ENCODE data around the gene ITGB1BP1. TPM values are rescaled to one million over a fixed set of nuclear protein-coding genes. Genes with fewer than 3 reads are reported as not detected.

Gene ITGB1BP1
- total and polyA plus RNA-seq, 9 of the 15 experiments (the other 6 are each of a cell fraction or from before 2014, with no cell fraction given) = 37.8 to 95.3 (median 50.4) TPM

DNA sequence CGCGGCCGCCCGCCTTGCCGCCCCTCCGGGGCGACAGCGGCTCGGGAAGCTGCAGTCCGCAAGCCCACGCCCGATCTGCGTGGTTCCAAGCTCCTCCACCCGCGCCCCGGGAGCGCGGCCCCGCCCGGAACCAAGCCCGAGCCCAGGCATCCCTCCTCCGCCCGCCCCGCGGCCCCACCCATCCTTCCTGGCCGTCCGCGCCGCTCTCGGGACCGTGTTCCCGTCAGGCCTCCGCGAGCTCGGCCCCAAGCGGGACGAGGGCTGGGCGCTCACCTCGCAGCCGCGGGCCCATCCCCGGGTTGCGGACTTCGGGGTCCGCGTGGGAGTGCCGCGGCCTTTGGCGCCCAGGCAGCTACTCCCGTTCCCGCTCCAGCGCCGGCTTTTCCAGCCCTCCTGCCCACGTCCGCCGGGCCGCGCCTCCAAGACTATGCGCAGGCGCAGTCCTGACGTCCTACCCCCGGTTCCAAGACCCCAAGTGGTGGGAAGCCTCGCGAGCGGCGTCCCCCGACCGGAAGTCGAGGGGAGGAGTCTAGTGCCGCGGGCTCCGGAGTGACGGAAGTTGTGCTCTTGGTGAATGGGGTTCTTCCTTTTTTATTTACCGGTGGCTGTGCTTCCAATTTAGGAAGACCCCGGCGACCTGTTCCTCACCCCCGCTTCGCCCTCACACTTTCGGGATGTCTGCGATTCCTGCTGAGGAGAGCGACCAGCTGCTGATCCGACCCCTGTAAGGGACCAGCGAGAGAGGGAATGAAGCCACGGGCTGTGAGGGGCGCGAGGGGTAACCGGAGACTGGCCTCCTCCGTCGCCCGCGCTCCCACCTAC lies at the start of gene ITGB1BP1, which contains the start of gene CPSF3 (continued):
- TF ChIP-seq, protein P1, sequence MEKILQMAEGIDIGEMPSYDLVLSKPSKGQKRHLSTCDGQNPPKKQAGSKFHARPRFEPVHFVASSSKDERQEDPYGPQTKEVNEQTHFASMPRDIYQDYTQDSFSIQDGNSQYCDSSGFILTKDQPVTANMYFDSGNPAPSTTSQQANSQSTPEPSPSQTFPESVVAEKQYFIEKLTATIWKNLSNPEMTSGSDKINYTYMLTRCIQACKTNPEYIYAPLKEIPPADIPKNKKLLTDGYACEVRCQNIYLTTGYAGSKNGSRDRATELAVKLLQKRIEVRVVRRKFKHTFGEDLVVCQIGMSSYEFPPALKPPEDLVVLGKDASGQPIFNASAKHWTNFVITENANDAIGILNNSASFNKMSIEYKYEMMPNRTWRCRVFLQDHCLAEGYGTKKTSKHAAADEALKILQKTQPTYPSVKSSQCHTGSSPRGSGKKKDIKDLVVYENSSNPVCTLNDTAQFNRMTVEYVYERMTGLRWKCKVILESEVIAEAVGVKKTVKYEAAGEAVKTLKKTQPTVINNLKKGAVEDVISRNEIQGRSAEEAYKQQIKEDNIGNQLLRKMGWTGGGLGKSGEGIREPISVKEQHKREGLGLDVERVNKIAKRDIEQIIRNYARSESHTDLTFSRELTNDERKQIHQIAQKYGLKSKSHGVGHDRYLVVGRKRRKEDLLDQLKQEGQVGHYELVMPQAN (IDR thresholded peaks at IDR 0.05; ENCODE audit: borderline replicate concordance) = no peak
- TF ChIP-seq LCOR (CRISPR knock-in tag; IDR thresholded peaks at IDR 0.05) (peak; percentile 71; the same call in 1 of the 2 replicates), ZNF217 (CRISPR knock-in tag; IDR thresholded peaks at IDR 0.05) (no peak), PTRF (tag; IDR thresholded peaks at IDR 0.05) (no peak), MTA2 (IDR thresholded peaks at IDR 0.05; ENCODE audit: low read depth) (0 out of 2 replicates have a peak, but pooled peaks have one; percentile 9), CTBP1 (IDR thresholded peaks at IDR 0.05; ENCODE audit: borderline replicate concordance) (peak; percentile 96), ZNF561 (CRISPR knock-in tag; conservative IDR thresholded peaks at IDR 0.05) (no peak), ZFP36 (IDR thresholded peaks at IDR 0.05; ENCODE audit: low read depth, low read length, partially characterized antibody) (no peak), NBN (IDR thresholded peaks at IDR 0.05; ENCODE audit: low read depth) (peak; percentile 68; the same call in 1 of the 2 replicates), TBP (optimal IDR thresholded peaks at IDR 0.05; ENCODE audit: low read depth, low read length) (peak; percentile 45), PHF21A (IDR thresholded peaks at IDR 0.05; ENCODE audit: borderline replicate concordance, low read depth) (no peak), PHF20 (IDR thresholded peaks at IDR 0.05; ENCODE audit: partially characterized antibody) (peak; percentile 65), RAD21 (CRISPR knock-in tag; conservative IDR thresholded peaks at IDR 0.05 in 1 of 2, IDR thresholded peaks at IDR 0.05 in 1 of 2) (0 out of 4 replicates have a peak, but pooled peaks of 1 of the 2 experiments have one; percentile 2), ZBTB1 (CRISPR knock-in tag; IDR thresholded peaks at IDR 0.05; ENCODE audit: borderline replicate concordance, low read depth) (peak; percentile 19; the same call in 1 of the 2 replicates)
- TF ChIP-seq, protein P2, sequence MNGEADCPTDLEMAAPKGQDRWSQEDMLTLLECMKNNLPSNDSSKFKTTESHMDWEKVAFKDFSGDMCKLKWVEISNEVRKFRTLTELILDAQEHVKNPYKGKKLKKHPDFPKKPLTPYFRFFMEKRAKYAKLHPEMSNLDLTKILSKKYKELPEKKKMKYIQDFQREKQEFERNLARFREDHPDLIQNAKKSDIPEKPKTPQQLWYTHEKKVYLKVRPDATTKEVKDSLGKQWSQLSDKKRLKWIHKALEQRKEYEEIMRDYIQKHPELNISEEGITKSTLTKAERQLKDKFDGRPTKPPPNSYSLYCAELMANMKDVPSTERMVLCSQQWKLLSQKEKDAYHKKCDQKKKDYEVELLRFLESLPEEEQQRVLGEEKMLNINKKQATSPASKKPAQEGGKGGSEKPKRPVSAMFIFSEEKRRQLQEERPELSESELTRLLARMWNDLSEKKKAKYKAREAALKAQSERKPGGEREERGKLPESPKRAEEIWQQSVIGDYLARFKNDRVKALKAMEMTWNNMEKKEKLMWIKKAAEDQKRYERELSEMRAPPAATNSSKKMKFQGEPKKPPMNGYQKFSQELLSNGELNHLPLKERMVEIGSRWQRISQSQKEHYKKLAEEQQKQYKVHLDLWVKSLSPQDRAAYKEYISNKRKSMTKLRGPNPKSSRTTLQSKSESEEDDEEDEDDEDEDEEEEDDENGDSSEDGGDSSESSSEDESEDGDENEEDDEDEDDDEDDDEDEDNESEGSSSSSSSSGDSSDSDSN (IDR thresholded peaks at IDR 0.05; ENCODE audit: borderline replicate concordance in 1 of 2, low read depth in 2 of 2, low read length in 2 of 2) = peak in 1 of 2 experiments; percentile 45; a peak in 3 of 4 replicates
- TF ChIP-seq, protein P3, sequence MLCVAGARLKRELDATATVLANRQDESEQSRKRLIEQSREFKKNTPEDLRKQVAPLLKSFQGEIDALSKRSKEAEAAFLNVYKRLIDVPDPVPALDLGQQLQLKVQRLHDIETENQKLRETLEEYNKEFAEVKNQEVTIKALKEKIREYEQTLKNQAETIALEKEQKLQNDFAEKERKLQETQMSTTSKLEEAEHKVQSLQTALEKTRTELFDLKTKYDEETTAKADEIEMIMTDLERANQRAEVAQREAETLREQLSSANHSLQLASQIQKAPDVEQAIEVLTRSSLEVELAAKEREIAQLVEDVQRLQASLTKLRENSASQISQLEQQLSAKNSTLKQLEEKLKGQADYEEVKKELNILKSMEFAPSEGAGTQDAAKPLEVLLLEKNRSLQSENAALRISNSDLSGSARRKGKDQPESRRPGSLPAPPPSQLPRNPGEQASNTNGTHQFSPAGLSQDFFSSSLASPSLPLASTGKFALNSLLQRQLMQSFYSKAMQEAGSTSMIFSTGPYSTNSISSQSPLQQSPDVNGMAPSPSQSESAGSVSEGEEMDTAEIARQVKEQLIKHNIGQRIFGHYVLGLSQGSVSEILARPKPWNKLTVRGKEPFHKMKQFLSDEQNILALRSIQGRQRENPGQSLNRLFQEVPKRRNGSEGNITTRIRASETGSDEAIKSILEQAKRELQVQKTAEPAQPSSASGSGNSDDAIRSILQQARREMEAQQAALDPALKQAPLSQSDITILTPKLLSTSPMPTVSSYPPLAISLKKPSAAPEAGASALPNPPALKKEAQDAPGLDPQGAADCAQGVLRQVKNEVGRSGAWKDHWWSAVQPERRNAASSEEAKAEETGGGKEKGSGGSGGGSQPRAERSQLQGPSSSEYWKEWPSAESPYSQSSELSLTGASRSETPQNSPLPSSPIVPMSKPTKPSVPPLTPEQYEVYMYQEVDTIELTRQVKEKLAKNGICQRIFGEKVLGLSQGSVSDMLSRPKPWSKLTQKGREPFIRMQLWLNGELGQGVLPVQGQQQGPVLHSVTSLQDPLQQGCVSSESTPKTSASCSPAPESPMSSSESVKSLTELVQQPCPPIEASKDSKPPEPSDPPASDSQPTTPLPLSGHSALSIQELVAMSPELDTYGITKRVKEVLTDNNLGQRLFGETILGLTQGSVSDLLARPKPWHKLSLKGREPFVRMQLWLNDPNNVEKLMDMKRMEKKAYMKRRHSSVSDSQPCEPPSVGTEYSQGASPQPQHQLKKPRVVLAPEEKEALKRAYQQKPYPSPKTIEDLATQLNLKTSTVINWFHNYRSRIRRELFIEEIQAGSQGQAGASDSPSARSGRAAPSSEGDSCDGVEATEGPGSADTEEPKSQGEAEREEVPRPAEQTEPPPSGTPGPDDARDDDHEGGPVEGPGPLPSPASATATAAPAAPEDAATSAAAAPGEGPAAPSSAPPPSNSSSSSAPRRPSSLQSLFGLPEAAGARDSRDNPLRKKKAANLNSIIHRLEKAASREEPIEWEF (CRISPR knock-in tag; IDR thresholded peaks at IDR 0.05) = no peak
